ENCODE measurements around the gene PNKD.
"Not testable (repeated sequence)": the region's sequence is repeated elsewhere in the genome, so short reads cannot be mapped to it uniquely, and the experiment has no call there.

Gene PNKD

GRCh38 chr2:218266316-218266979 lies 3.9 kb upstream of the PNKD start:
- TF ChIP-seq CTCF (IDR thresholded peaks at IDR 0.05; ENCODE audit: extremely low read depth, missing control alignments): no peak
- no peak for DNase-seq (ENCODE audit: low spot score)

DNA sequence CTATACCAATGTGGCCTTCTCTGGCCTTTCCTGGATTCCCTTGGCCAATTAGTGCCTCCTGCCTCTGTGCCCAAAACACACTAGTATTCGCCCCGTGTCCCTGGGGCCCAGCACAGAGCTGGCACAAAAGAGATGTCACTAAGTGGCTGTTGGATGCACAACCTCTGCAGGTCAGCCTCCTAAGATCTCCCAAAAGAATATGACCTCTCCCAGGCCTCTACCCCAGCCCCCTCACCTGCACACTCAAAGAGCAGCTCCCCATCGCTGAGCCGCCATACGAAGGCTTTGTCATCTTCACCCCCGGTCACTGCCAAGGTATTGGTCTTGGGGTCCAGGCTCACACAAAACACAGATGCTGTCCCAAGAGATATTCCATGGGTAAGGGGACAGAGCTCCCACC lies 3.1 kb upstream of the PNKD start:
- no peak for TF ChIP-seq CTCF (IDR thresholded peaks at IDR 0.05; ENCODE audit: extremely low read depth, missing control alignments)
- no peak for DNase-seq (ENCODE audit: low spot score)

- DNase-seq (ENCODE audit: low spot score): no peak
- no peak for TF ChIP-seq CTCF (IDR thresholded peaks at IDR 0.05; ENCODE audit: extremely low read depth, missing control alignments)
Measured at GRCh38 chr2:218270721-218271486, 585 bp downstream of the PNKD start.

GRCh38 chr2:218271487-218271797 lies 1.1 kb downstream of the PNKD start:
- DNase-seq (ENCODE audit: low spot score): no peak
- no peak for TF ChIP-seq CTCF (IDR thresholded peaks at IDR 0.05; ENCODE audit: extremely low read depth, missing control alignments)

GRCh38 chr2:218271865-218272530 lies 1.7 kb downstream of the PNKD start:
- DNase-seq (ENCODE audit: low spot score): no peak
- TF ChIP-seq CTCF (IDR thresholded peaks at IDR 0.05; ENCODE audit: extremely low read depth, missing control alignments): no peak

GRCh38 chr2:218272531-218273212 lies 2.4 kb downstream of the PNKD start:
- peak; percentile 65 for DNase-seq (ENCODE audit: low spot score)
- TF ChIP-seq CTCF (IDR thresholded peaks at IDR 0.05; ENCODE audit: extremely low read depth, missing control alignments): peak; percentile 77

- DNase-seq (ENCODE audit: low spot score): not testable (repeated sequence)
Measured at GRCh38 chr2:218273214-218273907, 3.0 kb downstream of the PNKD start.
